Stimulated activated CD8-positive, alpha-beta memory T cell treated with anti-CD3 and anti-CD28 coated beads, Interleukin-12 subunit alpha, Interleukin-12 subunit beta, amount 100 ng/mL, for 4 hours (primary cell): ENCODE results near the gene FRS2.

ENCODE experiments used
- DNase-seq: peaks from one replicate; pipeline ENCODE4 v3.0.0-alpha.2; 2020; ENCODE audit warnings: low read depth

The FRS2 gene

GRCh38 chr12:69464428-69464827 is 5.8 kb upstream of the FRS2 start:
- no peak for DNase-seq

- no peak for DNase-seq
Measured at GRCh38 chr12:69466867-69467266, 3.3 kb upstream of the FRS2 start.

GRCh38 chr12:69467366-69467765 is 2.8 kb upstream of the FRS2 start:
- DNase-seq = no peak

- no peak for DNase-seq
Measured at GRCh38 chr12:69468237-69469026, 1.8 kb upstream of the FRS2 start.

- DNase-seq = no peak
Measured at GRCh38 chr12:69469854-69470188, 367 bp upstream of the FRS2 start.

DNA sequence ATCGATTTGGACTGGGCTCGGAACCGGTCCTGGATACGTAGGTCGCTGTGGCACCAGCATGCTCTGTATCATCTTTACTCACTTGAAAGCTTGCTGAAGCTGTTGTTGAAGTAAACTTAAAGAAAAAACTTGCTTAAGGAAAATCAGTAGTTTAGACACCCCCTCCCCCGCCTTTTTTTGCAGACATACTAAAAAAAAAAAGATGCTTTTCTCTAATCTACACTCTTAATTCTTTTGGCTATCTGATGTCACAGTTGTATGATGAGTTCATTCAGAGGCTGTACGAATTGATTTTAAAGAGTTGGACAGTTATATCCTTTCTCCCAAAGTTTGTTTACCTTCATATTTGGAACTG is 865 bp downstream of the FRS2 start:
- no peak for DNase-seq

DNA sequence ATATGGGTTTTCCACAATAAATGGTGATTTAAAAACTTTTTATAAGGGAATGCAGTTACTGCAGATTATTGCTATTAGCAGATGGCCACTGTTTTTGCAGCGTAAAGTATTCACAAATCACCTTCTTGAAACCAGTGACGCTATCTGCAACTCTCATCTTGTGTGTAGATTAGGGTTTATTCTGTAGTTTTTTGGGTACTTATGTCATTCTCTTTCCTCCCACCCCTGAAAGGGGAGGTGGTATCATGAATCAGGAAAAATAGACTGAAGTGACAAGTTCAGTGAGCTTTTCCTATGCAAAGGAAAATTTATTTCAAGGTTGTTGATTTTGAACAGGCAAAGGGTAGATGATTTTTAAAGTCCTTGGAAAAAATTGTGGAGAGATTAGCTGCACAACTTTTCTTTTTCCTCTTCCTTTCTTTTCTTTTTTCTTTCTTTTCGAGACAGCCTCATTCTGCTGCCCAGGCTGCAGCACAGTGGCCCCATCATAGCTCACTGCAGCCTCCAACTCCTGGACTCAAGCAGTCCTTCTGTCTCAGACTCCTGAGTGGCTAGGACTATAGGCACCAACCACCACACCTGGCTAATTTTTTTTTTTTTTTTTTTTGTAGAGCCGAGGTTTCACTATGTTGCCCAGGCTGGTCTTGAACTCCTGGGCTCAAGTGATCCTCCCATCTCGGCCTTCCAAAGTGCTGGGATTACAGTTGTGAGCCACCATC is 1.6 kb downstream of the FRS2 start:
- no peak for DNase-seq

- no peak for DNase-seq
Measured at GRCh38 chr12:69473262-69473661, 3.1 kb downstream of the FRS2 start.

DNA sequence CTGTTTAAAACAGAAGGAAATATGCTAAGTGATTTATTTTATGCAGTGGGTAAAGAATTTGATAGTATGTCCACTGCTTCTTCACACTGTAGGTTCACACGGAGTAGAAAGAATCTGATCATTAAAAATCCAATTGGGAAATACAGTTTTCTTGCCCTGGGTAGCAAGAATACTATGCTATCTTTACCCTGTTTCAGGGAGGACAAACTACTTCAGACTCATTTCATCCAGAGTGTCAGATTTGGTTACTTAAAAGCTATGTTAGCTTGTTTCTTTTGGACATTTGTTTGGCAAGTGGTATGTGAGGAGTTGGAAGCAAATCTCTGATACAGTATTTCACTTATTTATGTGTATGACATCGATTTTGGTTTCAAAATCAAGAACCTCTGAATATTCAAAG is 4.3 kb downstream of the FRS2 start:
- DNase-seq = no peak

- DNase-seq = no peak
Measured at GRCh38 chr12:69475237-69475975, 5.2 kb downstream of the FRS2 start.

DNA sequence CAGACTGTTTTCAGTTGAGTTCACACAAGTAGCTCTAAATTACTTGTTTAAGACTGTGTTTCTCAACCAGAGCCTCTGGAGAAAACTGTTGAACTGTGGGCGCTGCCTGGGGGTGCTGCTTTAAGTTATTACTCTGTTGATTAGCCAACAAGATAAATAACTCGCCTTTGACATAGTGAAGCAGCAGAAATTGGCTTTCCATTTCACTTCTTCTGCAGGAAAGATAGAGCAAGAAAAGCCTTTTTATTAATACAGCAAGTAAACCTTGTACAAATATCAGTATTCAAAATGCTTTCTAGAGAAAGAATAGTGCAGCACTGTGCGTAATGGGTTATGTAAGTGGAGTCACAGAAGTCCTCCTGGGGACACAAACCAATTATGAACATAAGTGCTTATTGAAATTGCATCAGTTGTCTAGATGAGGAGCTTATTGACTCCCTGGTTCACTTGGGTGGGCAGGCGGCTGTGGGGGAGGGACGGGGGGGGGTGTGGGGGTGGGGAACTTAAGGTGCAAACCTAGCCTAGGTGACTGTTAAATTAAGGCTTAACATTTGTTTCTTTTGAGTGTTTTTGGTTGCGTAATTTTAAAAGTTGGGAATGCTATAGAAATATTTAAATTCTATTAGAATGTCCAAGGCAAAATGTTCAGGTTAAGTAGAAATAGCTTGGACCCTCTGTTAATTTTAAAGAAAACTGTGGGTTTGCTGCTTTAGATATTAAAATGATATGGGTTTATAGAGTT is 6.3 kb downstream of the FRS2 start:
- DNase-seq = no peak

GRCh38 chr12:69479675-69480074 is 9.5 kb downstream of the FRS2 start:
- no peak for DNase-seq

GRCh38 chr12:69480698-69481097 is 10.5 kb downstream of the FRS2 start:
- no peak for DNase-seq

DNA sequence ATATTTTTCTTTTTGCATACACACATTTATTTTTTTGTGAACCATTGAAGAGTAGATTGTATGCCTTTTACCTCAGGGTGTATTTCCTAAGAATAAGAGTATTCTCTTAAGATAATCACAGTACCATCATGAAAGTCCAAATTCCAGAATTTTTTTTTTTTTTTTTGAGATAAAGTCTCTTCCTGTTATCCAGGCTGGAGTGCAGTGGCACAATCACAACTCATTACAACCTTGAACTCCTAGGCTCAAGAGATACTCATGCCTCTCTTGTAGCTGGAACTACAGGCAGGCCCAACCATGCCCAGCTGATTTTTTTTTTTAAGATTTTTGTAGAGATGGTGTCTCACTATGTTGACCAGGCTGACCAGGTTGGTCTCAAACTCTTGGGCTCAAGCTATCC is 10.9 kb downstream of the FRS2 start:
- no peak for DNase-seq

- DNase-seq = no peak
Measured at GRCh38 chr12:69483700-69484099, 13.5 kb downstream of the FRS2 start.

- no peak for DNase-seq
Measured at GRCh38 chr12:69484428-69484827, 14.2 kb downstream of the FRS2 start.

DNA sequence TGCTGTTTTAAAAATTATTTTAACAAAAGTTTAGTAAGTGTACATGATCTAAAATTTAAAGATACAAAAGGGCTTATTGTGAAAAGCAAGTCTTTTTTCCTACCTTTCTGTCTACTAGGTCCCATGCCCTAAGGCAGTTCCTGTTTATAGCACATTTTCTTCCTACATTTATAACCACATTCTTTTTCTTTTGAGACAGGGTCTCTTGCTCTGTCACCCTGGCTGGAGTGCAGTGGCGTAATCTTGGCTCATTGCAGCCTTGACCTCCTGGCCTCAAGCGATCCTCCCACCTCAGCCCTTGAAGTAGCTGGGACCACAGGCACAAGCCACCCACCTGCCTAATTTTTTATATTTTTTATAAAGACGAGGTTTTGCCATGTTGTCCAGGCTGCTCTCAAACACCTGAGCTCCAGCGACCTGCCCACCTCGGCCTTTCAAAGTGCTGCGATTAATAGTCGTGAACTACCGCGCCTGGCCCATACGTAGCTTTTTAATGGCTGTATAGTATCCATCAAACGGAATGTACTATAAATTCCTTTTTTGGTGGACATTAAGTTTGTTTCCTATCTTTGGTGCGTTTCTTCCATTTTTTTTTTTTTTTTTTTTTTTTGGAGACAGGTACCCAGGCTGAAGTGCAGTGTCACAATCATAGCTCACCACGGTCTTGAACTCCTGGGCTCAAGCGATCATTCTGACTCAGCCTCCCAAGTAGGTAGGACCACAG is 20.9 kb downstream of the FRS2 start:
- no peak for DNase-seq

DNA sequence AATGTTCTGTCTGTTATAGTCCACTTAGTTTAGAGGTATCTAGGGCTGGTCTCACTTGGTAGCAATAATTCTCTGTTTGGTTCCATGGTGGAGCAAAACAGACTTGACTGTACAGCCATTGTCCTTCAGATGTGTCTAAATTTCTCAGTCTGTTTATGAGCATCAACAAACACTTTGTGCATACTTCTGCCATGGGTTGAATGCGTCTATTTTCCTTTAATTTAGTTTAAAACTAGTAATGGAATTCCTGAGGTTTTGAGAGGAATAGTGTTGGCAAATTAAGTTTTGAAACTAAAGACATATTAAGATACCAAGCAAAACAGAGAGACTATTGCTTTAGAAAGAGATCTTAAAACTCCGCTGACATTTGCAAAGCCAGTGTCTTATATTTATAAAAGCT is 22.6 kb downstream of the FRS2 start:
- DNase-seq = no peak

GRCh38 chr12:69495071-69495470 is 24.9 kb downstream of the FRS2 start:
- DNase-seq = no peak

- no peak for DNase-seq
Measured at GRCh38 chr12:69497308-69498026, 27.3 kb downstream of the FRS2 start.

DNA sequence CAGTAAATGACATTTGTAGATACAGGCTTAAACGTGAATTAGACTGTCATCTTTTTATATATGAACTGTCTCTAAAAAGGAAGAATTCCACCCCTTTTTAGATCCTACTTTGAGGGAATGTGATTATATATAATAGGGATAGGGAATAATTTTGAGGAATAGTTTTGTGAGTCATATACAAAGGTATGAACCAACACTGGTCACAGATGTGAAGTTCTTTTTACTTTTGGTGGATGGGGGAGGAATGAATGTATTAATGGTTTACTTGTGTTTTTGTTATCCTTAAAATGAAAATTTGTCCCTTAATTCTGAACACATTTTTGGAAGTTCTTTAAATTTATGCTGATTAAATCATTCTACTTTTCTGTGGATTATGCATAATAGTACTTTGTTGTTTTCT is 30.4 kb downstream of the FRS2 start:
- DNase-seq = no peak
